ENCODE results near the gene CYS1.

DNA sequence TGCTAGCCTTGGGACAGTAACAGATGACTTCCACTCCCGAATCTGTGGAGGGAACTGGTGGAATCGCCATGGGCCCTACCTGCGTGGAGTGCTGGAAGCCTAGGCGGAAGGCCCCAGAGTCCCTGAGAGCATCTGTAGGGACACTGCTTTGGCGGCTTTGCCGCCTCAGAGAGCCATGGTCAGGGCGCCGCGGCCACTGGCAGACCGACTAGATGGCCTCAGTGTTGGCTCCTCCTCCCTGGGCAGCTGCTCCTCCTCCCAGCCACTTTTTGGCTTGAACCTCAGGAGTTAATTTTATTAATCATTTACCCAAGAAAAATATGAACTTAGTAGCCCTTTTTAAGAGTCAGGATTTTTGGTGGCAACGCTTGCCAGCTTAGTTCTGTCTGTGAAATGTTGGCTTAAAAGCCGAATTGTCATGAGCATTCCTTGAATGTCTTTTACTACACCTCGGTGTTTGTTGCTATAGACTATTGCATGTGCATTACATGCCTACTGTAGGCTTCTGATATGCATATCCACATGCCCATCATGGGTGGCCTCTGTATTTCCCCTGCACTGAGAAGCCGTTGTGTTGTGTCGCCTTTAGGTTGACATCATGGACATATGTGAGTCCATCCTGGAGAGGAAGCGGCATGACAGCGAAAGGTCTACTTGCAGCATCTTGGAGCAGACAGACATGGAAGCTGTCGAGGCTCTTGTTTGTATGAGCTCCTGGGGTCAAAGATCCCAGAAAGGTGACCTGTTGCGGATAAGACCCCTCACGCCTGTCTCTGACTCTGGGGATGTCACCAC is 34.5 kb downstream of the CYS1 start:
- no peak for TF ChIP-seq POLR2A (IDR thresholded peaks at IDR 0.05; ENCODE audit: low read depth, low read length)
- TF ChIP-seq TAF1 (IDR thresholded peaks at IDR 0.05; ENCODE audit: low read depth, low read length) = no peak
- no peak for TF ChIP-seq SPI1 (IDR thresholded peaks at IDR 0.05; ENCODE audit: low read depth, low read length)

Measured in GM12891 (cell line).